HL-60 (cell line): ENCODE measurements around the gene ROBO1.

Experiments used
- DNase-seq, 2 experiments: peaks; one replicate each; pipeline ENCODE4 v3.0.0-alpha.2; 2010 to 2020; ENCODE audit warnings: low read depth in 1 of 2, low spot score in 1 of 2
- H3K27ac ChIP-seq: fragments of 250-450 bp; sonication (Bioruptor Pico); replicated peaks from 2 replicates; pipeline ENCODE4 v1.5.1; 2020; ENCODE audit warnings: mild to moderate bottlenecking, moderate library complexity
- H3K27me3 ChIP-seq: fragments of 250-450 bp; sonication (Bioruptor Pico); 2 replicates; pipeline ENCODE4 v1.5.1; 2021; ENCODE audit warnings: mild to moderate bottlenecking, moderate library complexity; ENCODE audit not compliant: insufficient read depth, poor library complexity, severe bottlenecking
- H3K4me3 ChIP-seq: replicated peaks from 2 replicates; pipeline ENCODE4 v1.5.1; 2011; ENCODE audit warnings: mild to moderate bottlenecking, control low read depth, low read length; ENCODE audit not compliant: insufficient read depth
- CTCF ChIP-seq: IDR thresholded peaks from one replicate; pipeline ENCODE4 v1.5.1; 2011; ENCODE audit warnings: low read length, control low read depth, inconsistent platforms; ENCODE audit not compliant: insufficient read depth
- GABPA ChIP-seq: IDR thresholded peaks from 2 replicates; pipeline ENCODE4 v1.6.1; 2012; ENCODE audit warnings: low read depth
- POLR2AphosphoS5 ChIP-seq: IDR thresholded peaks from 2 replicates; pipeline ENCODE4 v1.6.1; 2012; ENCODE audit warnings: low read depth
- REST ChIP-seq: IDR thresholded peaks from 2 replicates; pipeline ENCODE4 v1.6.1; 2012; ENCODE audit warnings: low read depth; ENCODE audit not compliant: insufficient replicate concordance
- SPI1 ChIP-seq: IDR thresholded peaks from 2 replicates; pipeline ENCODE4 v1.6.1; 2012; ENCODE audit warnings: low read depth, mild to moderate bottlenecking, borderline replicate concordance

ROBO1 gene

GRCh38 chr3:79632842-79633241 lies 135.0 kb downstream of the ROBO1 start:
- no peaks in the 10 kb centered on the region for H3K27me3 ChIP-seq

GRCh38 chr3:79618883-79619282 lies 148.9 kb downstream of the ROBO1 start:
- DNase-seq = no peak
- no peak for TF ChIP-seq POLR2AphosphoS5
- TF ChIP-seq GABPA = no peak
- TF ChIP-seq CTCF = no peak
- TF ChIP-seq REST = no peak
- no peak for TF ChIP-seq SPI1
- no peak overlapping the region for H3K4me3 ChIP-seq
- H3K27me3 ChIP-seq = no peaks in the 10 kb centered on the region
- H3K27ac ChIP-seq = no peak overlapping the region

More at GRCh38 chr3:79632842-79633241, 135.0 kb downstream of the ROBO1 start:
- Histone ChIP-seq H3K27ac (no peak overlapping the region), H3K4me3 (no peak overlapping the region)
- no peak for TF ChIP-seq GABPA
- no peak for TF ChIP-seq REST
- TF ChIP-seq CTCF = no peak
- TF ChIP-seq POLR2AphosphoS5 = no peak
- DNase-seq = no peak

- H3K4me3 ChIP-seq = no peak overlapping the region
- DNase-seq = no peak
- H3K27ac ChIP-seq = no peak overlapping the region
- TF ChIP-seq GABPA (no peak), CTCF (no peak), POLR2AphosphoS5 (no peak), REST (no peak), SPI1 (no peak)
- no peaks in the 10 kb centered on the region for H3K27me3 ChIP-seq
These were observed 161.4 kb downstream of the ROBO1 start for GRCh38 chr3:79606414-79606813.
